HG03064 (cell line): ENCODE results near the gene POU1F1.
"Not testable (repeated sequence)": the region's sequence is repeated elsewhere in the genome, so short reads cannot be mapped to it uniquely, and the experiment has no call there.

ENCODE experiments used
- ATAC-seq: cut with Tn5 transposase; IDR thresholded peaks from one replicate; pipeline ENCODE4 v1.9.1; 2021; ENCODE audit warnings: low read depth; ENCODE audit not compliant: unreplicated experiment

POU1F1 gene

GRCh38 chr3:87261925-87262324 lies 14.5 kb downstream of the POU1F1 start:
- ATAC-seq: no peak

- peak; percentile 69 for ATAC-seq
These were observed 16.1 kb downstream of the POU1F1 start for GRCh38 chr3:87260270-87260669.

GRCh38 chr3:87250009-87250408 lies 26.4 kb downstream of the POU1F1 start:
- no peak for ATAC-seq

- ATAC-seq: no peak
These were observed 27.6 kb downstream of the POU1F1 start for GRCh38 chr3:87248831-87249230.

- not testable (repeated sequence) for ATAC-seq
These were observed 28.2 kb downstream of the POU1F1 start for GRCh38 chr3:87248231-87248630.

GRCh38 chr3:87247430-87247773 lies 29.0 kb downstream of the POU1F1 start:
- ATAC-seq: no peak

GRCh38 chr3:87246662-87247429 lies 29.5 kb downstream of the POU1F1 start:
- ATAC-seq: no peak

GRCh38 chr3:87236093-87236492 lies 40.3 kb downstream of the POU1F1 start:
- ATAC-seq: no peak

GRCh38 chr3:87233805-87234204 lies 42.6 kb downstream of the POU1F1 start:
- no peak for ATAC-seq

- no peak for ATAC-seq
These were observed 47.3 kb downstream of the POU1F1 start for GRCh38 chr3:87229113-87229512.

- ATAC-seq: no peak
These were observed 48.1 kb downstream of the POU1F1 start for GRCh38 chr3:87228316-87228715.

GRCh38 chr3:87227835-87228144 lies 48.6 kb downstream of the POU1F1 start:
- ATAC-seq: no peak

- ATAC-seq: peak; percentile 97
These were observed 49.1 kb downstream of the POU1F1 start, which contains the start of gene CHMP2B for GRCh38 chr3:87227104-87227834. Gene CHMP2B, plus strand, starts transcription at chr3:87227309. Its CDS starts 214 bp downstream, at chr3:87227523.

GRCh38 chr3:87225659-87226058 lies 50.7 kb downstream of the POU1F1 start:
- ATAC-seq: no peak

- no peak for ATAC-seq
These were observed 56.8 kb downstream of the POU1F1 start for GRCh38 chr3:87219611-87220010.

- no peak for ATAC-seq
These were observed 57.8 kb downstream of the POU1F1 start for GRCh38 chr3:87218560-87218959.
